GM20431 (cell line): ENCODE measurements around the gene MYH4.

Experiments used
- in situ Hi-C: fragments of 300-500 bp; cut with MseI, MboI; formaldehyde crosslinking; loops from one replicate; pipeline ENCODE4 v1.15.0; 2020; ENCODE audit warnings: low sequenced_read_pairs; ENCODE audit not compliant: unreplicated experiment

MYH4 gene

GRCh38 chr17:10469459-10469858 is at the start of gene MYH4:
MYH4 (minus strand) TSS chr17:10469559; CDS start chr17:10466745, 2,814 bp downstream.
- in situ Hi-C loops, result no loop called here

- in situ Hi-C loops, result no loop called here
These were observed 49.1 kb upstream of the MYH4 start, which contains the start of gene MYH1 for GRCh38 chr17:10518271-10519037. MYH1 (minus strand) TSS chr17:10518542; CDS start chr17:10516642, 1,900 bp downstream.

- in situ Hi-C loops, result no loop called here
These were observed 47.3 kb upstream of the MYH4 start for GRCh38 chr17:10516638-10517037.

- in situ Hi-C loops, result no loop called here
These were observed 46.7 kb upstream of the MYH4 start for GRCh38 chr17:10516065-10516464.

- in situ Hi-C loops, result no loop called here
These were observed 44.1 kb upstream of the MYH4 start for GRCh38 chr17:10513299-10514067.

- in situ Hi-C loops, result no loop called here
These were observed 43.5 kb upstream of the MYH4 start for GRCh38 chr17:10512856-10513255.

GRCh38 chr17:10499950-10500349 is 30.6 kb upstream of the MYH4 start:
- in situ Hi-C loops, result no loop called here

- in situ Hi-C loops, result no loop called here
These were observed 22.6 kb upstream of the MYH4 start for GRCh38 chr17:10492004-10492403.

- in situ Hi-C loops, result no loop called here
These were observed 12.9 kb upstream of the MYH4 start for GRCh38 chr17:10482252-10482651.

GRCh38 chr17:10477701-10478100 is 8.3 kb upstream of the MYH4 start:
- in situ Hi-C loops, result no loop called here

- in situ Hi-C loops, result no loop called here
These were observed 5.2 kb upstream of the MYH4 start for GRCh38 chr17:10474536-10474935.

GRCh38 chr17:10471858-10472257 is 2.5 kb upstream of the MYH4 start:
- in situ Hi-C loops, result no loop called here

GRCh38 chr17:10463402-10463801 is 6.0 kb downstream of the MYH4 start:
- in situ Hi-C loops, result no loop called here

GRCh38 chr17:10460062-10460461 is 9.3 kb downstream of the MYH4 start:
- in situ Hi-C loops, result no loop called here

- in situ Hi-C loops, result no loop called here
These were observed 10.7 kb downstream of the MYH4 start for GRCh38 chr17:10458701-10459100.

- in situ Hi-C loops, result no loop called here
These were observed 11.4 kb downstream of the MYH4 start for GRCh38 chr17:10457952-10458351.

- in situ Hi-C loops, result no loop called here
These were observed 22.1 kb downstream of the MYH4 start for GRCh38 chr17:10447026-10447931.

GRCh38 chr17:10439816-10440215 is 29.5 kb downstream of the MYH4 start:
- in situ Hi-C loops, result no loop called here

- in situ Hi-C loops, result no loop called here
These were observed 34.3 kb downstream of the MYH4 start for GRCh38 chr17:10435096-10435495.

- in situ Hi-C loops, result no loop called here
These were observed 39.8 kb downstream of the MYH4 start for GRCh38 chr17:10429421-10430045.
